Measurements from ENCODE around the gene CDK12.

The CDK12 gene

GRCh38 chr17:39549747-39550573, 88.7 kb downstream of the CDK12 start:
- no peak for DNase-seq

GRCh38 chr17:39551879-39552278, 90.6 kb downstream of the CDK12 start:
- DNase-seq, result peak; percentile 41

DNA sequence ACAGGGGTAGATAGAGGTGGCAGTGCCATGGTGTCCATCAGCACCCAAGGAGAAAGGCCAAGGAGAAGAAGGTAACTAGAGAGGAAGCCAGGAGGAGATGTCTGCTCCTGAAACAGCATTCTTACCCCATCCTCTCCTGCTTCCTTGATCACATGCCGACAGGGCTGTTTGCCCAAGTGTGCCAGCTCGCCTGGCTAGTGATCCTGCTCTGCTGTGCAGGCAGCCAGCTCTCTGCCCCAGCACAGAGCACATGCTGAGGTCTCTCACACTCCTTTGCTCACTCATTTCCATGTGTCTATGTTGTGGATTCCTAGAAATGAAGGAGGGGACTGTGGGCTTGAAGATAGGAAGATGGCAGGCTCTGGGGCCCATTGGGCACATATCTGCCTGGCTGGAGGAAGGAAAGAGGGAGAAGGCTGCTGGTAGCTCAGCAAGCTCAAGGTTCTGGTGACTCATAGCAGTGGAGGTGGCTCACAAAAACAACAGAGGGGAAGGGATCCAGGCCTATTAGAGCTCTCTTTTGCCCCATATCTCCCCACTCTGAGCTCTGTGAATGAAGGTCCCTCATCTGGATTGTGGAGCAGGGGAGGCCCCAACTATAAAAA, 92.2 kb downstream of the CDK12 start:
- peak; percentile 38 for DNase-seq

DNA sequence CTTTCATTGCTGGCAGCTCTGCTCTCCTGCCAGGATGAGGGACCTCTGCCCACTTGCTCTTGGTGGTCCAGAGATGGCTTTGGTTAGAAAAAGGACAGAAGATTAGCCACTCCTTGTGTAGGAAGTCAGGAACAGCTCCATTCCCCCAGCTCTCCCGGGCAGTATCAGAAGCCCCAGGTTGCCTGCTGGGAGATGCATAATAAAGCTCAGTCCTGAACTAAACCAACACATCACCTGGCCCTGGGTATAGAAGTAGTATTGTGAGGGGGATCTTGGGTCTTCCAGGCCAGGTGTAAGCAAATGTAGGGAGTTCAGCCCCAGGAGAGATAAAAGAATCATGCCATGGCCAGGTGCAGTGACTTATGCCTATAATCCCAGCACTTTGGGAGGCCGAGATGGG, 94.1 kb downstream of the CDK12 start:
- no peak for DNase-seq

DNA sequence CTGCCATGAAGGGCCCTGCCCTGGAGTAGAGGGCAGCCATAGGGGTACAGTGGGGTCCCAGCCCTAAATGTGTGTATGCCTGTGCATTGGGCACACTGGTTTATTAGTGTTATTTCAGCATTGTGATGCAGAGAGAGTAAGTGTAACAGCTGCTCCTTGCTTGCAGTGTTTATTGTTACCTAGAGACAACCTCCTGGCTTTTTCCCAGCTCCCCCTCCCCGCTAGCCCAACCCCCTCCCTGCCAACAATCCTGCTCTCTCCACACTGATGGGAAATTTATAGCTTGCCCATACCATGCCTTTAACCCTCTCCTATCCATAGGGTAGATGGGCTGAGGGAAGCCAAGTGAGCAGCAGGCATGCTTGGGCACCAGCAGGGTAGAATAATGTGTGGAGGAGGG, 95.1 kb downstream of the CDK12 start:
- no peak for DNase-seq

DNA sequence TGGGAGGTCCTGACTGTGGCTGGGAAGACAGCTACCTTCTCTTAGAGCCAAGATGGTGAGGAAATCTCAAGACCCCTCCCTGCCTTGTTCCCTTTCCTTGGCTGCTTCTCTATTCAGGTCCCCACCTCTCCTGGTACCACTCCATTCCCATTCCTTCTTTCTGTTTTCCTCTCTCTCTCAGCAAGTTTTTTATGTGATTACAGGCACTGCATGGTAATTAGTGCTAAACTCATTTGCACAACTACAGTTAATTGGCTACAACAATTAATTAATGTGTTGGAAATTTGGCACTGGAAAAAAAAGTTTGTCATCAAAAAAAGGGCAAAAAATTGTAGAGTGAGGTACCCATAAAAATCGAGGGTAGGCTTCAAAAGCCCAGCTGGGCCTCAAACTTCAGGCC, 101.1 kb downstream of the CDK12 start:
- no peak for DNase-seq

GRCh38 chr17:39562976-39563375, 101.7 kb downstream of the CDK12 start:
- no peak for DNase-seq

DNA sequence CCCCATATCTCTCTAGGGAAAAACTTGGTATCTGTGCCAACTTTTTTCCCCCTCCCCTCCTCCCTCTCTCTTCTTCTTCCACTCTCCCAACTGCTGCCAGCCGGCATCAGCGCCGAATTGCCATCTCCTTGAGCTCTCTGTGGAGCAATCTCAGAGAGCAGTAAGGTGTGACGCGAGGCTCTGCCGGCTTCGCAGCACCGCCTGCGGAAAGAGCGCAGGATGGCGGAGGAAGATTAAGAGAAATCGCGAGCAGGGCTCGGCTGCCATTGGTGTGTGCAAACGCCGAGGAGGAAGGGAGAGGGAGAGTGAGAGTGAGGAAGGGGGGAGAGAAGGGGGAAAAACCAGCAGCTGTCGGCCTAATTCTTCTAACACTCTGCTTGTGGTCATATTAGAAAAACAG, 102.2 kb downstream of the CDK12 start:
- DNase-seq, result no peak

- DNase-seq, result no peak
Measured at GRCh38 chr17:39564211-39564848, 103.0 kb downstream of the CDK12 start.

GRCh38 chr17:39566094-39566850, 105.0 kb downstream of the CDK12 start:
- DNase-seq, result no peak

DNA sequence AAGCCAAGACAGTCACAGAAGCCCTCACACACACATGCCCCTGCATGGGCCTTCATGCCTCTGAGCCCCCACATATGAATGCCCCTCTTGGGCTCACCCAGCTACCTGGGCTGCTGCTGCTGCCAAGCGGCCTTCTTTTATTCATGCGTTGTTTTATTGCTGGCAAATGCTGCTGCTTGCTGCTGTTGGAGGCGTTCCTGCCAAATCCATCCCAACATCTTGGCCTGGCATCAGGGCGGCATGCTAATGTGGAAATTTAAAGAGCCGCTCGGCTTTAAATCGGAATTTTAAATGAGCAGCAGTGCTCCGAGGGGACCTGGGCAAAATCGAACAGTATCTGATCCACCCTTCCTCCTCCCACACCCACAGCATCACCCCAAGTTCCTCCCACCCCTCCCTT, 107.4 kb downstream of the CDK12 start:
- no peak for DNase-seq

GRCh38 chr17:39569126-39569525, 107.8 kb downstream of the CDK12 start:
- DNase-seq, result no peak

DNA sequence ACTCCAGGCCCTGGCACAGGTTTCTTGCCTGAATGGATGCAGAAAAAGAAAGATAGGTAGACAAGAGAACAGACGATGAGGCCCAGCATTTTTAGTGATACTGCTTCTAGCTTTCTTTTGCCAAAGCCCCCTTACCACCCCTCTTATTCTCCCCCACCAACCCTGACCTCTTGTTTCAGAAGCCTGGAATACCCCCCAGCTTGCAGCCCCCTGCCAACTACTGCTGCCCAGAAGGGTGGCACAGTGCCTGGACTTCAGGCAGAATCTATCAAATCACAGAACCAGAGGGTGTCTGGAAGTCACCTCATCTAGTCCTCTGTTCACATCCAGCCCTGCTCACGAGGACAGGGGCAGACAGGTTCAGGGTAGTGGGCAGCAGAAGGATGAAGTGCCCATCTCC, 110.8 kb downstream of the CDK12 start:
- no peak for DNase-seq

DNA sequence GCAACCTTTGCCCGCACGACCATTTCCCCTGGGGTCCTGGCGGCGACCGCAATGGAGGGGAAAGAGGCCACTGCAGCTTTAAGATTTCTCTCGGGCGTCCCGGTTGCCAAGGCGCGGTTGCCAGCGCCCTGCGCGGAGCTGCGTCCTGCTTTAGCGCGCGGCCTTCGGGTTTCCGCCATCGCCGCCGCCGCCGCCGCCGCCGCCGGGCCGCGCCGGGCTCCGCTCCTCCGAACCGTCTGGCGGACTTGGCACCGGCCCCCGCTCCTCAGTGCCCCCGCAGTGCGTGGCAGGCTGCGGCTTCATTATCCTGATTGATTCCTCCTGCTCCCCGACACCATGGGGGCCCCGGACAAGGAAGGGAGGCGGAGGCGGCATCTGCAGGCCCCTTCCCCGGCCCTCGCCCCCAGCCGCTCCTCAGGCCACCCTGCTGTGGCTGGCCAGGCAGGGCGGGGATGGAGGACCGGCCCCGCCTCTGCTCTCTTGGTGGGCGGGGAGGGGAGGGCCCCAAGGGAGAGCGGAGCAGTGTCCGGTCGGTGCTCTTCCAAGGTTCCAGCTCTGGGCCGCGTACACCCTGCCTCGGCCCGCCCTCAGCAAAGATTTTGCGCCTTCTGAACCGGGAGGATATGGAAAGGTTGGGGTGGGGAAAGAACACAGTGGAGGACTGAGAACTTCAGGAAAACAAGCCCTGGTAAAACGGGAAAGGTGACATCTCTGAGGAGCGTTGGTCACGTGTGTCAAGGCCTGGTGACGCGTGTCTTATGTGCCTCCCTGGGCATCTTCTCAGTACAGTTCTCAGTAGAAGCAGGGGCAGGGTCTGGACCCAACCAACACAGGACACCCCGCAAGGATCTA, 112.4 kb downstream of the CDK12 start:
- peak; percentile 49 for DNase-seq

- peak; percentile 27 for DNase-seq
Measured at GRCh38 chr17:39576187-39576586, 114.9 kb downstream of the CDK12 start.

DNA sequence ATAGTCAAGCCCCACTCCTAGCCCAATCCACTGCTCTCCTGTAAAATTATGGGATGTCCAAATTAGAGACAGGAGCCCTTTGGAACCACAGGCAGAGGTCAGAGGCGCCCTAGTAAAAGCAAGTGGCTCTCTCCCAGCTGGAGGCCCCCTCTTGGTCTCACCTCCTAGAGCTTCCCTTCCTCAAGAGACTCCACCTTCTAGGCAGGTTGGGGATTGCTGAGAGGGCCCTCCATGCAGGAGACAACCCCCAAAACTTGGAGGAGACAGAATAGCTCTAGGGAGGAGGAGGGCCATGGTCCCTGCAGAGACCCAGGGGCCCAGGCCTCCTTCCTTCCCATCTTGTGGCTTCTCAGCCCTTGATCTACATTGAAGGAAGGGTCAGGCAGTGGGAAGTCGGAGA, 117.0 kb downstream of the CDK12 start:
- DNase-seq, result no peak

DNA sequence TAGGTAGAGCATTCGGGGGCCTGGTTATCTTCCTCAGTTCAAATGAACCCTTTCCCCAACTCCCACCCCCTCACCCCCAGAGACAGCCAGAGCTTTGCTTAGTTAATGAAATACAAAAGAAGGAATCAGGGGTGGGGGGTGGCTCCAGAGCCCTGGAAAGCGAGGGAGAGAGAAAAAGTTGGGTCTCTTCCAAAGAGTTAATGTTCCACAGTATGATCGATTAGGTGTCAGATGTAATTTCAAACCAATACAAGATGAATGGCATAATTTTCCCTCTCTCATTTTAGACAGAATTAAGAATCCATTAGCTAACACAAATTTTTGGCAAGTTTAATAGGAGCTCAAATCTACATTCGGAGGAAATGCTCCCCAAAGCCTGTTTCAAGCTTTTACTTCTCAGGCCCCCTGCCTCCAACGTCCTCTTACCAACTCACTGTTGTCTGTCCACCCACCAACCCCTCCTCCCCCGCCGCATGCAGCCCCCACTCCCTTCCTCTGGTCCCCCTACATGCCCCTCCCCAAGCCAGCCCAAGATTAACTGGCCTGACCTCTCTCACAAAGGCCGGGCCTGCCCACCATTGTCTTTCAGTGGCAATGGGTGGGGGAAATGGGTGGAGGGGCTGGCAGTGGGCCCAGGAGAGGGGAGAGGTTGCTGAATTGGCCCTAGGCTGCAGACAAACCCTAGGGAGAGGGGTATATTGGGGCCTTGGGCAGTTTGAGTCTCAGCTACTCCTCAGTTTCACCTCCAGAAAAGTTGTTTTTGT, 118.2 kb downstream of the CDK12 start:
- no peak for DNase-seq

DNA sequence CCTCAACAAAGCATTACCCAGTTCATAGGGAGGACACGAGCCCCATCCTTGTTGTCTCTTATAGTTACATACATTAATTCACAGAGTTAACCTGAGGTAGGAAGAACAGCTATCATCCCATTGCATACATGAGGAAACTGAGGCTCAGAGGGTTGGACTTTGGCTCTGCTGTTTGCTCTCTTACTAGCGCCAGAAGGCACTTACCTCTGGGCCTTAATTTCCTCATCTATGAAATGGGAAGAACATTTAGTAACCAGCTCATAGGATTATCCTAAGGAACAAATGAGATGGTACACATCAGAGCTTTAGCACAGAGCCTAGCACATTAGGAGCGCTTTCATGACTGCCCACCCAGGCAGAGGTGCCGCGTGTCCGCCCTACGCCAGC, 118.8 kb downstream of the CDK12 start:
- no peak for DNase-seq

- no peak for DNase-seq
Measured at GRCh38 chr17:39581071-39581758, 119.9 kb downstream of the CDK12 start.

GRCh38 chr17:39581759-39582085, 120.4 kb downstream of the CDK12 start:
- no peak for DNase-seq

DNA sequence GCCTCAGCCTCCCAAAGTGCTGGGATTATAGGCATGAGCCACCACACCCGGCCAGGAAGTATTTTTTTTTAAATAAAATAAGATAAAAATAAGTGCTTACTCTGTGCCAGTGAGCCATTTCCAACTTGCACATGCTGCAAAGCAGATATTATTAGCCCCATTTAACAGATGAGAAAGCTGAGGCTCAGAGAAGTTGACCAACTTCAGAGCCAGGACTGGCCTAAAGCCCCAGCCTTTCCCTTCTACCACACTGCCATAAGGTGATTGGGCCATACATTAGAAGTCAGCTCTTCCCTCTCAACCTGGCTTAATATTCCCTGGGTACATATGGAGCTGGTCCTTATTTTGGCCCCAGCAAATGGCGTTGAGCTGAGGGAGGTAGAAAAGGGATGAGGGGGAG, 121.4 kb downstream of the CDK12 start:
- no peak for DNase-seq
